ENCODE results near the gene RBM18.

The RBM18 gene

GRCh38 chr9:122190597-122191381 is 73.9 kb downstream of the RBM18 start:
- H3K27ac ChIP-seq (ENCODE audit: low read length): no peak overlapping the region
- no peak overlapping the region for H3K4me2 ChIP-seq (ENCODE audit: low read length)
- H3K36me3 ChIP-seq (replicated peaks; ENCODE audit: low read depth, low read length): no peaks in the 10 kb centered on the region
- no peak overlapping the region for H3K9ac ChIP-seq (ENCODE audit: low read length)
- TF ChIP-seq, protein P1, sequence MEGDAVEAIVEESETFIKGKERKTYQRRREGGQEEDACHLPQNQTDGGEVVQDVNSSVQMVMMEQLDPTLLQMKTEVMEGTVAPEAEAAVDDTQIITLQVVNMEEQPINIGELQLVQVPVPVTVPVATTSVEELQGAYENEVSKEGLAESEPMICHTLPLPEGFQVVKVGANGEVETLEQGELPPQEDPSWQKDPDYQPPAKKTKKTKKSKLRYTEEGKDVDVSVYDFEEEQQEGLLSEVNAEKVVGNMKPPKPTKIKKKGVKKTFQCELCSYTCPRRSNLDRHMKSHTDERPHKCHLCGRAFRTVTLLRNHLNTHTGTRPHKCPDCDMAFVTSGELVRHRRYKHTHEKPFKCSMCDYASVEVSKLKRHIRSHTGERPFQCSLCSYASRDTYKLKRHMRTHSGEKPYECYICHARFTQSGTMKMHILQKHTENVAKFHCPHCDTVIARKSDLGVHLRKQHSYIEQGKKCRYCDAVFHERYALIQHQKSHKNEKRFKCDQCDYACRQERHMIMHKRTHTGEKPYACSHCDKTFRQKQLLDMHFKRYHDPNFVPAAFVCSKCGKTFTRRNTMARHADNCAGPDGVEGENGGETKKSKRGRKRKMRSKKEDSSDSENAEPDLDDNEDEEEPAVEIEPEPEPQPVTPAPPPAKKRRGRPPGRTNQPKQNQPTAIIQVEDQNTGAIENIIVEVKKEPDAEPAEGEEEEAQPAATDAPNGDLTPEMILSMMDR (IDR thresholded peaks at IDR 0.05; ENCODE audit: low read depth, low read length): no peak
- no peak for TF ChIP-seq EZH2phosphoT487 (IDR thresholded peaks at IDR 0.05; ENCODE audit: low read depth)
- H3K4me3 ChIP-seq (ENCODE audit: low read length): no peak overlapping the region
- no peaks in the 10 kb centered on the region for H3K79me2 ChIP-seq (ENCODE audit: low read length)
- H3K9me3 ChIP-seq (ENCODE audit: insufficient read depth, low read length): no peaks in the 10 kb centered on the region
- H4K20me1 ChIP-seq (ENCODE audit: insufficient read depth, low read length): no peaks in the 10 kb centered on the region
- H2AFZ ChIP-seq (ENCODE audit: low read depth, low read length): no peak overlapping the region
- 0 out of 2 replicates have a peak, but pooled peaks cover 6% of the 10 kb centered on the region for H3K27me3 ChIP-seq (ENCODE audit: low read depth, low read length)
- no peaks in the 10 kb centered on the region for H3K4me1 ChIP-seq (ENCODE audit: low read length)

GRCh38 chr9:122188369-122188768 is 76.3 kb downstream of the RBM18 start:
- no peak overlapping the region for H3K4me2 ChIP-seq (ENCODE audit: low read length)
- no peak for TF ChIP-seq EZH2phosphoT487 (IDR thresholded peaks at IDR 0.05; ENCODE audit: low read depth)
- TF ChIP-seq, protein P1 (IDR thresholded peaks at IDR 0.05; ENCODE audit: low read depth, low read length): no peak
- no peak overlapping the region for H3K4me3 ChIP-seq (ENCODE audit: low read length)
- H4K20me1 ChIP-seq (ENCODE audit: insufficient read depth, low read length): no peaks in the 10 kb centered on the region
- no peak overlapping the region for H3K27ac ChIP-seq (ENCODE audit: low read length)
- no peaks in the 10 kb centered on the region for H3K4me1 ChIP-seq (ENCODE audit: low read length)
- H2AFZ ChIP-seq (ENCODE audit: low read depth, low read length): no peak overlapping the region
- H3K9me3 ChIP-seq (ENCODE audit: insufficient read depth, low read length): no peaks in the 10 kb centered on the region
- no peak overlapping the region for H3K9ac ChIP-seq (ENCODE audit: low read length)
- H3K79me2 ChIP-seq (ENCODE audit: low read length): no peaks in the 10 kb centered on the region
- H3K27me3 ChIP-seq (ENCODE audit: low read depth, low read length): peaks cover 4% of the 10 kb centered on the region; the same call in 1 of the 2 replicates
- no peaks in the 10 kb centered on the region for H3K36me3 ChIP-seq (replicated peaks; ENCODE audit: low read depth, low read length)

All from OCI-LY3 (cell line).